Measurements from ENCODE around the gene PKP2.

- TF ChIP-seq CTCF (IDR thresholded peaks at IDR 0.05; ENCODE audit: low read depth, low read length, poor library complexity, severe bottlenecking): no peak
- TF ChIP-seq EZH2phosphoT487 (IDR thresholded peaks at IDR 0.05; ENCODE audit: borderline replicate concordance, low read length): no peak
These were observed 143.0 kb downstream of the PKP2 start for GRCh38 chr12:32753605-32754004.
